HUES64 (cell line): ENCODE data around the gene ABHD15.

ENCODE experiments used
- H3K27ac ChIP-seq: 2 replicates; pipeline ENCODE4 v1.7.0; 2013; ENCODE audit warnings: low read depth, low read length, inconsistent platforms
- H3K27me3 ChIP-seq: 2 replicates; pipeline ENCODE4 v1.6.1; 2013; ENCODE audit warnings: mild to moderate bottlenecking, low read length; ENCODE audit not compliant: insufficient read depth
- H3K36me3 ChIP-seq: 2 replicates; pipeline ENCODE4 v1.6.1; 2013; ENCODE audit warnings: mild to moderate bottlenecking, low read length; ENCODE audit not compliant: insufficient read depth
- H3K4me1 ChIP-seq: 2 replicates; pipeline ENCODE4 v1.6.1; 2013; ENCODE audit warnings: mild to moderate bottlenecking, low read length, moderate library complexity; ENCODE audit not compliant: insufficient read depth
- H3K4me3 ChIP-seq: 2 replicates; pipeline ENCODE4 v1.5.1; 2013; ENCODE audit warnings: mild to moderate bottlenecking, low read length, moderate library complexity
- H3K9ac ChIP-seq: 2 replicates; pipeline ENCODE4 v1.6.1; 2013; ENCODE audit warnings: mild to moderate bottlenecking, low read depth, low read length
- H3K9me3 ChIP-seq: 2 replicates; pipeline ENCODE4 v1.6.1; 2013; ENCODE audit warnings: low read depth, low read length; ENCODE audit not compliant: insufficient read depth
- WGBS: fragments of 150-250, 120-280 bp; methylation state at CpG from one replicate; pipeline ENCODE4 v1.1.7; 2013; ENCODE audit warnings: missing lambda C conversion rate; 5-methylcytosine and 5-hydroxymethylcytosine counted together

ABHD15 gene

GRCh38 chr17:29544066-29544465 is 22.8 kb downstream of the ABHD15 start:
- Histone ChIP-seq H3K4me3 (no peak overlapping the region), H3K9me3 (no peaks in the 10 kb centered on the region), H3K4me1 (no peaks in the 10 kb centered on the region), H3K36me3 (peaks cover 54% of the 10 kb centered on the region), H3K9ac (no peak overlapping the region), H3K27me3 (no peaks in the 10 kb centered on the region), H3K27ac (no peak overlapping the region)
- 96% methylated on average over 4 of the region's 4 CpGs for WGBS

- no peak overlapping the region for H3K9ac ChIP-seq
- peaks cover 73% of the 10 kb centered on the region for H3K36me3 ChIP-seq
- H3K4me1 ChIP-seq, result no peaks in the 10 kb centered on the region
- no peak overlapping the region for H3K4me3 ChIP-seq
- peaks cover 3% of the 10 kb centered on the region; the same call in 1 of the 2 replicates for H3K9me3 ChIP-seq
- no peak overlapping the region for H3K27ac ChIP-seq
- 99% methylated on average over 6 of the region's 8 CpGs for whole genome bisulfite sequencing
- no peaks in the 10 kb centered on the region for H3K27me3 ChIP-seq
Observed at GRCh38 chr17:29533976-29534375, 32.9 kb downstream of the ABHD15 start.

GRCh38 chr17:29526322-29526721 is 40.5 kb downstream of the ABHD15 start:
- H3K9me3 ChIP-seq, result peaks cover 3% of the 10 kb centered on the region; the same call in 1 of the 2 replicates
- H3K27me3 ChIP-seq, result no peaks in the 10 kb centered on the region
- no peak overlapping the region for H3K9ac ChIP-seq
- peaks cover 75% of the 10 kb centered on the region for H3K36me3 ChIP-seq
- H3K4me1 ChIP-seq, result no peaks in the 10 kb centered on the region
- WGBS, result 98% methylated on average over 3 of the region's 3 CpGs
- no peak overlapping the region for H3K4me3 ChIP-seq
- no peak overlapping the region for H3K27ac ChIP-seq

GRCh38 chr17:29524692-29525091 is 42.1 kb downstream of the ABHD15 start:
- Histone ChIP-seq H3K9ac (no peak overlapping the region), H3K4me1 (no peaks in the 10 kb centered on the region), H3K9me3 (no peaks in the 10 kb centered on the region), H3K27me3 (no peaks in the 10 kb centered on the region), H3K27ac (no peak overlapping the region), H3K4me3 (no peak overlapping the region), H3K36me3 (peaks cover 76% of the 10 kb centered on the region)
- 98% methylated on average over 2 of the region's 3 CpGs for WGBS

GRCh38 chr17:29518359-29518758 is 48.5 kb downstream of the ABHD15 start:
- Histone ChIP-seq H3K4me1 (no peaks in the 10 kb centered on the region), H3K27me3 (no peaks in the 10 kb centered on the region), H3K36me3 (peaks cover 84% of the 10 kb centered on the region), H3K9me3 (no peaks in the 10 kb centered on the region), H3K4me3 (no peak overlapping the region), H3K9ac (no peak overlapping the region), H3K27ac (no peak overlapping the region)
- no CpG with 5 or more reads among the region's 1 CpG for WGBS

GRCh38 chr17:29514792-29515191 is 52.0 kb downstream of the ABHD15 start:
- peaks cover 83% of the 10 kb centered on the region for H3K36me3 ChIP-seq

GRCh38 chr17:29510953-29511352 is 55.9 kb downstream of the ABHD15 start:
- H3K27ac ChIP-seq, result no peak overlapping the region
- no peaks in the 10 kb centered on the region for H3K4me1 ChIP-seq
- H3K9ac ChIP-seq, result no peak overlapping the region
- H3K27me3 ChIP-seq, result no peaks in the 10 kb centered on the region
- H3K4me3 ChIP-seq, result no peak overlapping the region
- no peaks in the 10 kb centered on the region for H3K9me3 ChIP-seq
- H3K36me3 ChIP-seq, result peaks cover 89% of the 10 kb centered on the region
- WGBS, result 97% methylated on average over 6 of the region's 6 CpGs

More at GRCh38 chr17:29514792-29515191, 52.0 kb downstream of the ABHD15 start:
- Histone ChIP-seq H3K9ac (no peak overlapping the region), H3K27ac (no peak overlapping the region), H3K4me3 (no peak overlapping the region), H3K4me1 (no peaks in the 10 kb centered on the region), H3K27me3 (no peaks in the 10 kb centered on the region), H3K9me3 (no peaks in the 10 kb centered on the region)
- 71% methylated on average over 1 of the region's 2 CpGs for WGBS
